HT1080 (cell line): ENCODE results near the gene CDC14A. TPM values are rescaled to one million over a fixed set of nuclear protein-coding genes. Genes with fewer than 3 reads are reported as not detected.

ENCODE experiments used
- DNase-seq: peaks from one replicate; pipeline ENCODE4 v3.0.0-alpha.2; 2015; ENCODE audit warnings: low read depth
- total RNA-seq: library from RNA; depleted of rRNA; stranded (reverse); fragments of >200 nt; shearing (Covaris generic); gene quantifications from 2 replicates; pipeline ENCODE4 v1.2.3, GENCODE V29; 2014

Gene CDC14A
- total RNA-seq, 1 experiment from 2014 or later, result 1.8 TPM

- DNase-seq, result peak; percentile 44
These were observed 91.7 kb downstream of the CDC14A start for GRCh38 chr1:100443811-100444571.

GRCh38 chr1:100445565-100445964 lies 93.3 kb downstream of the CDC14A start:
- no peak for DNase-seq

- DNase-seq, result no peak
These were observed 96.1 kb downstream of the CDC14A start for GRCh38 chr1:100448366-100448765.

- DNase-seq, result no peak
These were observed 97.2 kb downstream of the CDC14A start for GRCh38 chr1:100449477-100449876.

GRCh38 chr1:100452641-100453040 lies 100.3 kb downstream of the CDC14A start:
- DNase-seq, result no peak

DNA sequence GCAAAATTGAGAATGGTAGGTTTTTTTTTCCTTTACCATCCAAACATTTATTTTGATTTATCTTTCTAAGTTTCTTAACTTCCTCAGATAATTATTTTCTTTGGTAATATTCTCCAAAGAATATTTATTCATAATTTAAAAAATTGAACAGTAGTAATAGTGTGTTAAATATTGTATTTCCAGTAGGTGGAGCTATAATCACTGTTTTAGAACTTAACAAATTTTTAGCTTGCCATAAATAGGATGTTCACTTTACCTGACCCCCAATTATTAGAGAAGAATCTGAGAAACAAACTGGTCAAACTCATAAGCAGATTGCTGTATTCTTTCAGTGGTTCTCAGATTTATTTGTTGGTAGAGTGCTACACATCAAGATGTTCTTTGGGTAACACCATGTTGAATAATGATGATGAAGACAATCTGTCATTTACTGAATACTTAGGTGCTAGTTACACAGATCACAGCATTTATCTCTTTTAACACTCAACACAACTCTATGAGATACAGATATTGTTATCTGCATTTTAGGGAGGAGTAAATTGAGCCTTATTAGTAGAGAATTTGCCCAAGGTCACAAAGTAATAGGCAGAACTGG lies 103.3 kb downstream of the CDC14A start:
- no peak for DNase-seq

GRCh38 chr1:100456880-100457279 lies 104.6 kb downstream of the CDC14A start:
- DNase-seq, result no peak

- DNase-seq, result no peak
These were observed 105.4 kb downstream of the CDC14A start for GRCh38 chr1:100457683-100458082.

DNA sequence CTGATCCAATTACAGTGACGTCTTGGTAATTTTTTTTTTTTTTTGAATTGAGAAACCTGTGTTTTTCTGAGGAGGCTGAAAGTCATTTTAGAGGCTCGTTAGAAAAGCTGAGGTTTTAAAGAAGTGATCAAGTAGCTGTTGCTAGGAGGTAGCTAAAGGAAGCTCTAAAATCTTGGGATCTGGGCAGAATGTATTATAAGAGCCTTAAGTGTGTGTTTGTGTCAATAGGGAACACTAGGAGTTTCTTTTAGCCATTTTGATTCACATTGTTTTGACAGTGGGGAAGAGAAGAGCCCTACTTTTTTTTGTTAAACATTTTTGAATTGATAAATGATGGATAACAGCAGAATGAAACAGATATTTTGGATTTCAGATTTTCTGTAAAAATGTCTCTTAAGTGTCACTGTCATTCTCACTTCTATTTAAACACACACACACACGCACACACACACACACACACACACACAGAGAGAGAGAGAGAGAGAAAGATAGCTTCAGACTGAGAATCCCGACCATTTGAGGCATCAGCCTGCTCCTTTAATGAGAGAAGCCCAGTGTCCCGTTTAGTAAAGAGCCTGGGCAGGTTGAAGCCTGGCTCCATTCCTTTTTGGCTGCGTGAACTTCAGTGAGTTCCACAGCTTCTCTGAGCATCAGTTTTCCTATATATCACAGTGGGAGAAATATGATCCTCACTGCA lies 106.5 kb downstream of the CDC14A start:
- DNase-seq, result no peak

DNA sequence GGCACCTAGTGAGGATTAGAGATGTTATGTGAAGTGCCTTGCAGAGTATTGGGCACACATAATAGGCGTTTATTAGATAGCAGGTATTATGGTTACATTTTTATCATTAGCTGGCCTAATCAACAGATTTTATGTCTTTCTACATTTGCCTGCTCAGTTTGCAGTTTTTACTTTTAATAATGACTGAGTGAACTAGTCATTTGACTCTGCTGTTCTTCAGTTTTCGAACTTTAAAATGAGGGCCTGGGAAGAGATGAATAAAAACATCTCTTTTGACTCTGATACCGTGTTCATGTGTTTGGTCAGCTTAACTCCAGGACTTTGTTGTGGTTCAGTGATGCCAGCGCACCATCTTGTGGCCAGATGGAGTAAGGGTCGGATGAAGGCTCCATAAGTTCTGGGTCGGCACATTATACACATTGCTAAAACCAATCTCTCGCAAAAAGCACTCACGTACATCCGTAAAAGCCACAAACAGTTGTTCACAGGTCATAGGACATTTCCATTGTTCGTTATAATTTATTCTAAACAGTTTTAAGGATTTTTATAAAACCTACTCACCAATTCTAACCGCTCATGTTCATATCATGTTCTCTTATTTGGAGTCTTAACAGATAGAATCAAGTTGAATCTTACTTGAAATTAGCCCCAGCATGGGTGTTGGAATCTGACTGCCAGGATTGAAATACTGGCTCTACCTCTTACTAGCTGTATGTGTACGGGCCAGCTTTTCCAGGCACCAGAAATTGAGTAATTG lies 107.2 kb downstream of the CDC14A start:
- DNase-seq, result peak; percentile 72

DNA sequence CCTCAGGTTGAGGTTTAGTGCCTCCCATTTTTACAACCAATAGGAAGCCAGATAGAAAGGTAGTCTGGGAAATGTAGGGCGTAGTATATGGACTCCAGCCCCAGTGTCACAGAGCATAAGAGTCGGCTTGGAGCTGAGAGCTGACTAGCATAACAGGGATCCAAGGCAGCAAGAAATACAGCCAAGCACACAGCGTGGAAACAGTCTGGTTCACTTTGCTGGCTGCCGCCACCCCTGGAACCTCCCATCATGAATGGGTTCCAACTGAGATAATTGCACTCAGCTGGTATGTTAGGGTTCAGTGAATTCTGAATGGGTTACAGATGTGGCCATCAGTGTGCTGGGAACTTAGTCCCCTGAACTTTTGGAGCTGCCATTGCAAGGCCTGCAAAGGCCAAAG lies 108.9 kb downstream of the CDC14A start:
- no peak for DNase-seq

GRCh38 chr1:100462326-100463025 lies 110.2 kb downstream of the CDC14A start:
- DNase-seq, result no peak

GRCh38 chr1:100463791-100464424 lies 111.6 kb downstream of the CDC14A start:
- peak; percentile 68 for DNase-seq

DNA sequence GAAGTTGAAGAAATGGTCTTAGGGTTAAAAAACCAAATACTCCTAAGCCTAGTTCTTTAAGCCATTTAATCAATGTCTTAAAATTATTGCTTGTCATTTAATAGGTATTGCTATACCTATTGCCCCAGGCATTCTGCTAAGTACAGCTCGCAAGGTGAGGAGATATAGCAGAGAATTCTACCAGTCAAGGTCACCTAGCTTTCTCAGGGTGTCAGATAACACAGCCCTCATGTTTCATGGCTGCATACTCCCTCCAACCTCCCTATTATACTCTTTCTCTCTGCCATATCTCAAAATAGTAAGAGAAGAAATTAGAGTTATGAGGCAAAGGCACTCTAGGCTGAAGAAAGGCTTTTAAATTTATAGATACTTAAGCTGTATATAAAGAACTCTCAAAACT lies 117.3 kb downstream of the CDC14A start:
- DNase-seq, result no peak

DNA sequence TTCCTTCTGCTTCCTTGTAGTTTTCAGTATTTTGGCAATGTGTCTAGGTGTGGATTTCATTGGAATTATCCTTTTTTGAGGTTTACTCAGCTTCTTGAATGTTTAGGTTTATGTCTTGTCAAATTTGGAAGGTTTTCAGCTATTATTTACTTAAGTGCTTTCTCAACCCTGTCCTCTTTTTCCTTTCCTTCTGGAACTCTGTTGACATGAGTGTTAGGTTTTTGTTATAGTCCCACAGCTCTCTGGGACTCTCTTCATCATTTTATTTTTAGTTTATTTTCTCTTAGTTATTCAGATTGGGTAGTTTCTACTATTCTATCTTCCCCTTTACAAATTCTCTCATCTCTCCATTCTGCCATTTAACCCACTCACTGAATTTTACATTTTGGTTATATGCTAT lies 122.5 kb downstream of the CDC14A start:
- DNase-seq, result no peak

- no peak for DNase-seq
These were observed 124.5 kb downstream of the CDC14A start for GRCh38 chr1:100476735-100477290.

GRCh38 chr1:100478816-100479215 lies 126.5 kb downstream of the CDC14A start:
- no peak for DNase-seq

DNA sequence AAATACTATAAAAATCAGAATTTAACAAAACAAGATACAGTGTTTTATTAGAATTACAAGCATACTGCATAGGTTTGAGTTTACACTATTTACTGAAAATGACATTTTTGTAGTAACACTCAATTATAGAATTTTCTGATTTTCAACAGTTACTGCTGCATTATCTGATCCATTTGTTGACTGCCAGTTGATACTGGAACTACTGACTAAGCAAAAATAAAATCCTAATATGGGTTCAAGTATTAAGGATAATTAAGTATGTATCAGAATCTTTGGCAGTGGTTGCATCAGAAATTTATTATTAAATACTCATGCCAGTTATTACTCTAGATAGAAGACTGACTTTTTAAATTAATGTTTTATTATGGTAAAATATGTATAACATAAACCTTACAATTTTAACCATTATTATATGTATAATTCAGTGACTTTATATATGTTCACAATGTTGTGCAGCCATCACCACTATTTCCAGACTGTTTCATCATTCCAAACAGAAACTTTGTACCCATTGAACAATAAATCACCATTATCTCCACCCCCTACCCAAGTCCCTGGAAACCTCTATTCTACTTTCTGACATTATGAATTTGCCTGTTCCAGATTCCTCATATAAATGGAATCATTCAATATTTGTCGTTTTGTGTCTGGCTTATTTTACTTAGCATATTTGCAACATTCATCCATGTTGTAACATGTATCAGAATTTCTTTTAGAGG lies 127.5 kb downstream of the CDC14A start:
- DNase-seq, result no peak

DNA sequence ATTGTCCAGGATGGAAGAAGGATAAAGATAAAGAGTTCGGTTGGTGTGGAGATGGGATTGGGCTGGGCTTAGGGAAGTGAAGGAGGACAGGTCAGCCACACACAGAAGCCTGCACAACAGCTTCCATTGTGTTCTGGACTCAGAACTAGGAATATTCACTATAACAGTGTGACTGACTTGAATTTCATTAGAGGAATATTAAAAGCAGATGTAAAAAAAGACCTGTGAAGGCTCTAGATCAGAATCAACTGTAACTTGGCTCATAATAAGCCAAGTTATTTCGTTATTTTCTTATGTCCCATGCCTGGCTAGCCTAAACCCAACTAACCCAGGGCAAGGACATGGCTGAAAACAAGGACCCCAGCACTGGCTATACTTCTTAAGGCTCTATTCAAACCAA lies 129.0 kb downstream of the CDC14A start:
- DNase-seq, result no peak

GRCh38 chr1:100482167-100482566 lies 129.9 kb downstream of the CDC14A start:
- no peak for DNase-seq
